Left renal cortex interstitium (tissue), 4 donors: ENCODE data around the gene PCNT. TPM values are rescaled to one million over a fixed set of nuclear protein-coding genes. Genes with fewer than 3 reads are reported as not detected.
"Not testable (repeated sequence)": the region's sequence is repeated elsewhere in the genome, so short reads cannot be mapped to it uniquely, and the experiment has no call there.

Experiments
- DNase-seq, 4 donors: peaks; one replicate each; pipeline ENCODE4 v3.0.0-alpha.2; 2013; ENCODE audit warnings: low read depth in 4 of 4, low spot score in 2 of 4, missing footprints in 1 of 4
- polyA plus RNA-seq, 4 donors: library from polyadenylated mRNA; unstranded; fragments of 120-200 nt; gene quantifications; one replicate each; pipeline ENCODE4 v1.2.1, GENCODE V29; 2013; ENCODE audit not compliant: insufficient read length in 4 of 4

PCNT gene
- polyA plus RNA-seq, 4 donors, result 25.6 to 46.3 (median 35.3) TPM

GRCh38 chr21:46355161-46356004 lies 31.4 kb downstream of the PCNT start:
- DNase-seq, result no peak

DNA sequence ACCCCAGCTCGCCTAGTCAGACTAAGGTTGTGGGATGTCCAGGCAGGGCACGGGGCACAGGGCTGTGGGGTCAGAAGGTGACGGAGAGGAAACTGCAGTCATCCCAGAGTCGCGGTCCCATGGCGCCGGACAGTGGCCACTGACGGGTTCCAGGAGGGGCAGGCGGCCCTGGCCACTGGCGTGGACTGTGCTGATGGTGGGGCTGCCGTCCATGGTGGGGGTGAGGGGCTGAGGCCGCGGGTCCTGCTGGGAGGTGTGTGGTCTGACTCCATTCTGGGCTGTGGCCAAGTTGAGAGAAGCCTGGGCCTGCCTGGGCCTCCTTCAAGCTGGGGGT lies 32.0 kb downstream of the PCNT start:
- no peak for DNase-seq

DNA sequence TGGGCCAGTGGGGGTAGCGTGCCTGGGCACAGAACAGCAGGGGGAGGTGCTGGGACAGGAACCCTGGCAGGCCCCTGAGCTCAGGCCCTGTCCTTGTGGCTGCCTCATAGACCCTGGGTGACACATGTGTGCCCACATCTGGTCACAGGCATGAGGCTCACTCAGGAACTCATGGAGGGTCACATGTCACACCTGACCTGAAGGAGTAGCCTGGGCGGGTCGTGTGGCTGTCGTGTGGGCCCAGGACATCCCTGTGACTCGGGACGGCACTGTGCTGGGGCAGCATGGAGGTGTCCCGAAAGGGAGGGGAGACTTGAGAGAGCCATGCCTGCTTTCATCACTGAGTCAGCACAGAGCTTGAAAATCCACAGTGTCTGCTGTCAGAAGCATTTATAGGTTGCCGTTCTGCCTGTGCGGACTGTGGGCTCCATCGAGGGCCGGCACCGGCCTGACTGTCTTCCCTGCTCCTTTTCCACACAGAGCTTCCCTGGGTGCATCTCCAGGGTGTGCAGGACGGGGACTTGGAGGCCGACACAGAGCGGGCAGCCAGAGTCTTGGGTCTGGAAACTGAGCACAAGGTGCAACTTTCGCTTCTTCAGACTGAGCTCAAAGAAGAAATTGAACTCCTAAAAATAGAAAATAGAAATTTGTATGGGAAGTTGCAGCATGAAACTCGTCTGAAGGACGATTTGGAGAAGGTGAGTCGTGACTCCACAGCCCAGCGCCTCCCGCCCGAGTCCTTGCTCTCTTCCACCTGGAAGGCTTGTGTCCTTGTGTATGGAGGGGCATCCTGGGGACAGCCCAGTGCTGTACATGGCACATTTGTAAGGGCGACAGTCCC lies 32.8 kb downstream of the PCNT start:
- DNase-seq, result no peak

GRCh38 chr21:46357335-46357604 lies 33.3 kb downstream of the PCNT start:
- DNase-seq, result no peak

DNA sequence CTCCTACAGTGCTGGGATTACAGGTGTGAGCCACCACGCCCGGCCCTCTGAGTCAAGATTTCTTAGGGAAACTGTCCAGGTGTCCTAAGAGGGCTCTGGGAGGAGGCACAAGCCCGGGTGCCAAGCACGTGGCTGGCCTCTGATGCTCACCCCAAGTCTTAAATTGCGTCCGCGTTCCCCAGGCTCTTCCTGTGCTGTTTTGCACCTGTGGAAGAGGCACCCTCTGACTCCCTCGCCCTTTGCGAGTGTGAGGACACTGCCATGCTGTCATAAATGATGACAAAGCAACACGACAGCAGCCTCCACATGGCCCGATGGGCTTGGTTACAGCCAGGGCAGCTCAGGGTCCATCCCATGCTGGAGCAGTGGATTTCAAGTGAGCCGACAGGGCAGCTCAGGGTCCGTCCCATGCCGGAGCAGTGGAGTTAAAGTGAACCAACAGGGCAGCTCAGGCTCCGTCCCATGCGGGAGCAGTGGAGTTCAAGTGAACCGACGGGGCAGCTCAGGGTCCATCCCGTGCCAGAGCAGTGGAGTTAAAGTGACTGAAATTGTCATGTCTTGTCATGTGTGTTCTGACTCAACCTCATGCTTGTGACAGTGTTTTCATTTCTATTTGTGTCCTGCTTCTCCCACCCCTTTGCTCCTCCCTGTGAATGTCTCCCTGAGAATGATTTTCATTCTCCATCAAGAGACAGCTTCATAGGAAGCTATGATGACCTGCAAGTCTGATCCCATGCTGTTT lies 33.9 kb downstream of the PCNT start:
- no peak for DNase-seq

DNA sequence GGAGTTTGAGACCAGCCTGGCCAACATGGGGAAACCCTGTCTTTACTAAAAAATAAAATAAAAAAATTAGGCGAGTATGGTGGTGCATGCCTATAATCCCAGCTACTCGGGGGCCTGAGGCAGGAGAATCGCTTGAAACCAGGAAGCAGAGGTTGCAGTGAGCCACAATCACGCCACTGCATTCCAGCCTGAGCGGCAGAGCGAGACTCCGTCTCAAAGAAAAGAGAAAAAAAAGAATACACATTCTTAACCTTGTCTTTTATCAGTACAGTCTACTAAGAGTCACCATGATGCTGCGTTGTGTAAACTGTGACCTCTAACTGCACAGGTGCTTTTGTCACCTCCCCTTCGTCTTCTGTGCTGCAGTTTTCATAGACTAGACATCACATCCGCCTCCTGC lies 37.2 kb downstream of the PCNT start:
- peak in 2 of 4 donors; percentile 23 to 31 for DNase-seq

GRCh38 chr21:46361935-46362334 lies 38.0 kb downstream of the PCNT start:
- peak in 2 of 4 donors; percentile 46 to 64 for DNase-seq

DNA sequence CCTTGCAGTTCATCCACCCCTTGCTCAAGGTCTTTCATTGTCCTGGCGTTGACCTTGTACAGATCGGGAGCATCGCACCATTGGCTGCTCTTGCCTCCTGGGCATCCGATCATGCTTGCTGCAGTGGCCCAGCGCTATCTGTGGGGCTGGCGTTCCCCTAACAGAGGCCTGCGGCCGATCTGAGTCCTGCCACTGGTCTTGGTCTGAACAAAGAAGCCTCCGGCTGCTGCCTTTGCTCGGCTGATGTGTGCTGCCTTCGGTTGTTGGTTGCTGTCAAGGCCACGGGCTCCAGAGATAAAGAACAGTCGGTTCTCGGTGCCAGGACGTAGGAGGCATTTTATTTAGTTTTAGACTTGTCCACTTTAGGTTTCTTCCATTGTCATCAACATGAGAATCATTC lies 39.0 kb downstream of the PCNT start:
- DNase-seq, result no peak

DNA sequence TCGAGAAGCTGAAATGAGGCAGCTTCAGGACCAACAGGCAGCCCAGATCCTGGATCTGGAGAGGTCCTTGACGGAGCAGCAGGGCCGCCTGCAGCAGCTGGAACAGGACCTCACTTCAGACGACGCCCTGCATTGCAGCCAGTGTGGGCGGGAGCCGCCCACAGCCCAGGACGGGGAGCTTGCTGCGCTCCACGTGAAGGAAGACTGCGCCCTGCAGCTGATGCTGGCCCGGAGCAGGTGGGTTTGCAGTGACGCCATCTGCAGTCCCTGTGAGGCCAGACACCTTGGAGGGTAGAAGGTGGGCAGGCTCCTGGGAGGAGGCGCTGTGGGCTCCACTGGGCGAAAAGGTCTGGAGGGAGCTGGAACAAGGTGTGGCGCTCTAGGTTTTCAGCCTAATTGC lies 39.7 kb downstream of the PCNT start:
- DNase-seq, result no peak

- DNase-seq, result no peak
Measured at GRCh38 chr21:46366091-46366490, 42.1 kb downstream of the PCNT start.

DNA sequence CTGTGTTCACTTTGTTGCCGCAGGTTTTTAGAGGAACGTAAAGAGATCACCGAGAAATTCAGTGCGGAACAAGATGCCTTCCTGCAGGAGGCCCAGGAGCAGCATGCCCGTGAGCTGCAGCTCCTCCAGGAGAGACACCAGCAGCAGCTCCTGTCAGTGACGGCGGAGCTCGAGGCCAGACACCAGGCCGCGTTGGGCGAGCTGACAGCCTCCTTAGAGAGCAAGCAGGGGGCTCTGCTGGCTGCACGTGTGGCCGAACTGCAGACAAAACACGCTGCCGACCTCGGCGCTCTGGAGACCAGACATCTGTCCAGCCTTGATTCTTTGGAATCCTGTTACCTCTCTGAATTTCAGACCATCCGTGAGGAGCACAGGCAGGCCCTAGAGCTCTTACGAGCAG lies 42.6 kb downstream of the PCNT start:
- DNase-seq, result no peak

DNA sequence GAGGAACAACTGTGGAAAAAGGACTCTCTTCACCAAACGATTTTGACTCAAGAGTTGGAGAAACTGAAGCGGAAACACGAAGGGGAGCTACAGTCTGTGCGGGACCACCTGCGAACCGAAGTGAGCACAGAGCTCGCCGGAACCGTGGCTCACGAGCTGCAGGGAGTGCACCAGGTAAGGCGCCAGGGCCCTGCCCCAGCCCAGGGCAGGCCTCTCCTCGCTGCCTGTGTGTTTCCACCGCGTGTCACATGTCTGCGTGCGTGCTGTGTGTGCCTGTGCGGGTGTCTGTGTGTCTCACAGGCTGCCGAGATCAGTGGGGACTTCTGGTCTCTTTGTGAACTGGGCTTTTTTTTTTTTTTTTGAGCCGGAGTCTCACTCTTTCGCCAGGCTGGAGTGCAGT lies 43.0 kb downstream of the PCNT start:
- no peak for DNase-seq

GRCh38 chr21:46368533-46369285 lies 44.8 kb downstream of the PCNT start:
- no peak for DNase-seq

DNA sequence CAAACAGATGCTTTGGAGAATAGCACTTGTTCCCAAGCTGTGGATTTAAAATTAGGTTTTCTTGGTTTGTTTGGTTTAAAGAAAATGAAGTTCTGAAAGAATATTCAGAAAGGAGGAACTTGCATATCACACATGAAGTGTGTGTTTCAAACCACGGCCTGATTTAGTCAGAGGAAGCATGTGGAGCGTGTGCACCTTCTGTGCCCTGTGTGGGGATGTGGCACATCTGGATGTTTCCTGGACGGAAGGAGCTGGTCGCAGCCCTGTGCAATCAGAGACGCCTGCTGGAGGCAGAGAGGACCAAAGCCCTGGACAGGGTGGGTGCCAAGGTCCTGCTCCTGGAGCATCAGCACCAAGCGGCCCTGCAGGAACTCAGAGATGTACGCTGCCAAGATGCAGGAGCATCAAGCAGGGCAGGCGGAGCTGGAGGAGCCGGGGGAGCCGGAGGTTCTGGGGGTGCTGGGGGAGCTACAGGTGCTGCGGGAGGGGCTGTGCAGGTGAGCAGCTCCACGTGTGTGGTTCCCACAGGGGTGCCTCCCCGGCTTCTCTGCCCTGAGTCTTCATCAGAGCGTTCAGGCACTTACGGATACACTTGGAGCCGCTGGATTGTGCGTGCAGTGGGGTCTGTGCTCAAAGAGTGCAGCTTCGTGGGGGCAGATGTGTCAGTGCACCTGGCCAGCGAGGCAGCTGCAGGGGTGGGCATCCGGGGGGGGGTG lies 45.7 kb downstream of the PCNT start:
- DNase-seq, result no peak

GRCh38 chr21:46371204-46372013 lies 47.5 kb downstream of the PCNT start:
- no peak for DNase-seq

- DNase-seq, result no peak
Measured at GRCh38 chr21:46372014-46372485, 48.1 kb downstream of the PCNT start.

GRCh38 chr21:46372947-46373346 lies 49.0 kb downstream of the PCNT start:
- DNase-seq, result not testable (repeated sequence)

DNA sequence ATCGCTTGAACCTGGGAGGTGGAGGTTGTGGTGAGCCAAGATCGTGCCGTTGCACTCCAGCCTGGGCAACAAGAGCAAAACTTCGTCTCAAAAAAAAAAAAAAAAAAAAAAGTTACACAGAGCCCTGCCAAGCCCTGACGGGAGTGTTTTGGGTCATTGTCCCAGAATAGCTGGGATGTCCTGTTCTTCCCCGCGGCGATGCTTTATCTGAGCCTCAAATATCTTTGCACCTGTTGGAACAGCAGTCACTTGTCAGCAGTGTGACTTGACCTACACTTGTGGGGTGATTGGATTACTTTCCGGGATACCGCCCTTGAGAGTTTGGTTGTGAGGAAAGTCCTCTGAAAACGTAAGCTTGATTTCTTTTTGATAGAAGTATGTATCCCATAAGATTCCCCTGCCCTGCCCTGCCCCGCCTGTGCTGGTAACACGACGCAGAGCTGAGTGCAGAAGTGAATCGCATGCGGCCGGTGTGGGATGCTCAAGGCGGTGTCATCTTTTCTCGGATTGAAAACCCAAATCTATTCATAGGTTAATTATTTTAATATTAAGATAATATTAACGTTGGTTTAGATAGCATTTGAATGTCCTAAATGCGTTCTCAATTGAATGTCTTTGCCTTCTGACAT lies 50.9 kb downstream of the PCNT start:
- DNase-seq, result no peak
